Endothelial cell of umbilical vein (primary cell): ENCODE measurements around the gene PADI1. TPM values are rescaled to one million over a fixed set of nuclear protein-coding genes. Genes with fewer than 3 reads are reported as not detected.

ENCODE experiments used
- BruUV-seq: library from RNA; stranded (reverse); fragments of 400-500 nt; replicated peaks from 2 replicates; lab custom pipeline; 2021; lab: Mats Ljungman, UMichigan
- CTCF ChIA-PET: fragments of 300-600, 350-600 bp; sonication (Branson Sonifier 250); formaldehyde crosslinking; loops from one replicate; lab custom pipeline; 2021; ENCODE audit warnings: antibody characterized with exemption, inconsistent platforms; lab: Charles Lee
- POLR2A ChIA-PET: fragments of 300-600, 350-600 bp; sonication (Branson Sonifier 250); formaldehyde crosslinking; loops from one replicate; lab custom pipeline; 2021; ENCODE audit warnings: antibody characterized with exemption, inconsistent platforms; lab: Charles Lee
- DNase-seq: peaks from one replicate; pipeline ENCODE4 v3.0.0-alpha.2; 2011; ENCODE audit warnings: low read depth, low spot score
- FAIRE-seq: peaks from 2 replicates; lab custom pipeline; 2011; peaks lifted over from hg19 to GRCh38; lab: Jason Lieb, UNC
- H2AFZ ChIP-seq: 2 replicates; pipeline ENCODE4 v1.6.0; 2012; ENCODE audit warnings: low read depth, low read length, control low read depth, inconsistent platforms
- H3K27ac ChIP-seq: 2 replicates; pipeline ENCODE4 v1.5.1; 2011; ENCODE audit warnings: low read depth, mild to moderate bottlenecking, control low read depth, low read length, moderate library complexity; ENCODE audit not compliant: insufficient read depth
- H3K27me3 ChIP-seq, 2 experiments: 2 replicates each; pipeline versions ENCODE4 v1.6.0 to v1.6.1; 2011; ENCODE audit warnings: low read length in 2 of 2, mixed read lengths in 1 of 2; ENCODE audit not compliant: control insufficient read depth in 2 of 2, insufficient read depth in 2 of 2
- H3K36me3 ChIP-seq, 2 experiments: 2 replicates in 1 of 2; 3 replicates in 1 of 2; pipeline ENCODE4 v1.5.1; 2011; ENCODE audit warnings: low read length in 2 of 2, mild to moderate bottlenecking in 1 of 2, moderate library complexity in 1 of 2; ENCODE audit not compliant: control insufficient read depth in 2 of 2, insufficient read depth in 2 of 2; ENCODE audit errors: extremely low read depth in 1 of 2
- H3K4me1 ChIP-seq: 3 replicates; pipeline ENCODE4 v1.5.1; 2011; ENCODE audit warnings: mild to moderate bottlenecking, low read length; ENCODE audit not compliant: control insufficient read depth, insufficient read depth; ENCODE audit errors: extremely low read depth
- H3K4me2 ChIP-seq: 2 replicates; pipeline ENCODE4 v1.6.1; 2011; ENCODE audit warnings: low read length, control low read depth, mixed read lengths; ENCODE audit not compliant: insufficient read depth
- H3K4me3 ChIP-seq, 3 experiments: fragments of 200-600 bp in 1 of 3; sonication (generic), shearing (Covaris generic) in 1 of 3; replicated peaks in 1 of 3; 2 replicates each; pipeline ENCODE4 v1.5.1; 2011 to 2016; ENCODE audit warnings: control low read depth in 3 of 3, low read length in 3 of 3, mild to moderate bottlenecking in 2 of 3, inconsistent platforms in 1 of 3, low read depth in 1 of 3, moderate library complexity in 1 of 3; ENCODE audit not compliant: insufficient read depth in 1 of 3
- H3K79me2 ChIP-seq: 2 replicates; pipeline ENCODE4 v1.6.0; 2012; ENCODE audit warnings: low read length, inconsistent platforms; ENCODE audit not compliant: control insufficient read depth, insufficient read depth
- H3K9ac ChIP-seq: replicated peaks from 2 replicates; pipeline ENCODE3; 2011; ENCODE audit warnings: low read length, control low read depth; ENCODE audit not compliant: insufficient read depth; ENCODE audit errors: extremely low read depth
- H3K9me1 ChIP-seq: replicated peaks from 3 replicates; pipeline ENCODE4 v1.6.0; 2011; ENCODE audit warnings: mild to moderate bottlenecking, low read length; ENCODE audit not compliant: control insufficient read depth, insufficient read depth; ENCODE audit errors: extremely low read depth
- H3K9me3 ChIP-seq: replicated peaks from 2 replicates; pipeline ENCODE4 v1.5.1; 2012; ENCODE audit warnings: low read length, inconsistent platforms; ENCODE audit not compliant: control insufficient read depth, insufficient read depth
- H4K20me1 ChIP-seq: replicated peaks from 2 replicates; pipeline ENCODE3; 2011; ENCODE audit warnings: mild to moderate bottlenecking, low read length; ENCODE audit not compliant: control insufficient read depth, insufficient read depth; ENCODE audit errors: extremely low read depth
- EZH2 ChIP-seq: IDR thresholded peaks from 2 replicates; pipeline ENCODE4 v1.6.1; 2012; ENCODE audit warnings: borderline replicate concordance, low read depth, mild to moderate bottlenecking, moderate library complexity, low read length, inconsistent platforms; ENCODE audit not compliant: severe bottlenecking
- FOS ChIP-seq: IDR thresholded peaks from 2 replicates; pipeline ENCODE4 v1.6.1; 2011; ENCODE audit warnings: mild to moderate bottlenecking, low read length, moderate library complexity, borderline replicate concordance; ENCODE audit not compliant: insufficient read depth
- GATA2 ChIP-seq: IDR thresholded peaks from 2 replicates; pipeline ENCODE4 v1.7.0; 2011; ENCODE audit warnings: low read depth, mild to moderate bottlenecking, moderate library complexity, mixed read lengths, low read length; ENCODE audit not compliant: insufficient read length, insufficient read depth
- JUN ChIP-seq: IDR thresholded peaks from 2 replicates; pipeline ENCODE4 v1.6.1; 2011; ENCODE audit warnings: borderline replicate concordance, low read depth; ENCODE audit not compliant: insufficient read length, insufficient read depth
- MYC ChIP-seq: IDR thresholded peaks from one replicate; pipeline ENCODE4 v1.6.1; 2011; ENCODE audit warnings: mild to moderate bottlenecking, low read depth, low read length
- POLR2A ChIP-seq: IDR thresholded peaks from 2 replicates; pipeline ENCODE4 v1.6.1; 2012; ENCODE audit warnings: low read depth, mild to moderate bottlenecking, control low read depth, low read length
- POLR2AphosphoS5 ChIP-seq: IDR thresholded peaks from 2 replicates; pipeline ENCODE4 v1.6.1; 2012; ENCODE audit warnings: low read depth, mild to moderate bottlenecking, control low read depth, low read length, moderate library complexity; ENCODE audit not compliant: insufficient read depth
- dilution Hi-C: fragments of 300-500 bp; cut with MboI; formaldehyde crosslinking; loops from one replicate; pipeline ENCODE4 v1.15.0; 2019; ENCODE audit warnings: low sequenced_read_pairs; ENCODE audit not compliant: extremely low pct_ligation_motif_present
- intact Hi-C: fragments of 100-400 bp; cut with micrococcal nuclease; formaldehyde crosslinking; loops from one replicate; pipeline ENCODE4 v1.10.0; 2022
- polyA plus RNA-seq, 4 experiments: library from polyadenylated mRNA; depleted of rRNA in 3 of 4; stranded (reverse) in 3 of 4; unstranded in 1 of 4; fragments of >200 nt; gene quantifications; 2 replicates each; pipeline versions ENCODE4 v1.2.1 to v1.2.3, GENCODE V29; 2011 to 2012; ENCODE audit warnings: missing spikeins in 1 of 4
- total RNA-seq: library from RNA; stranded (reverse); gene quantifications from 2 replicates; pipeline ENCODE4 v1.2.3, GENCODE V29; 2021
- TF ChIP-seq, protein P1 (sequence below): IDR thresholded peaks from 2 replicates; pipeline ENCODE4 v1.6.1; 2011; ENCODE audit not compliant: insufficient read depth, insufficient read length

PADI1 gene
- total and polyA plus RNA-seq, 2 donors (not counting 3 experiments of a cell fraction or from before 2014, with no cell fraction given) = 0.01 TPM; not detected in 1

DNA sequence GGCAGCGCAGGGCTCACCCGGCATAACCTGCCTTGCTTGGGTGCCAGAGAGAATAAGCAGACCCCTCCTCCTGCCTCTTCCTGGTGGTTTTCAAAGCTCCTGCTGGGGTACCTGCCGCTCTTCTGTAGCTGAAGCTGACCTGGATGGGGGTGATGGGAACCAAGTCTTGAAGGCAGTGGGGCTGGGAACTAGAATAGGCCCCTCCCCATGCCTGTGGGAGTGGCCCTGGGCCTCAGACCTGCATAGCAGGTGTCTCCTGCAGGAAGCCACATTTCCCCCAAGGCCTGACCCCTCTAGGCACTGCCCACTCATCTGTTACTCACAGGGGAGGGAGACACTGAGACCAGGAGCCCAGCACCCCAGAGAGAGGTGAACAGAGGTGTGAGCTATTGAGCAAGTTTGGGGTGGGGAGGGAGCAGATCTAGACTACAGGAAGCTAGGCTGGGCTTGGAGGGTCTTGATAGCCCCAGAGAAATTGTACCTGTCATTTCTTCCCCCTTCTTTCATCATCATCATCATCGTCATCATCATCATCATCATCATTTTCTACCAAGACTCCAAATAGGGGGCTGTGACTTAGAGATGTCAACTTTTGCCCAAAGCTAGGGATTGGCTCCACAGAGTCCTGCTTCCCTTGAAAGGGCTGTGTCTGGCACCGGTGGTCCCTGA, 10.1 kb downstream of the PADI1 start:
- ChIA-PET CTCF (interaction anchor here (0.6 to 1.0 kb wide), 2 partner anchors 22 to 28 kb away, joined by 3 read pairs; no protein-coding TSS in a partner anchor), POLR2A (no interaction called here)
- Histone ChIP-seq H3K9me3 (no peaks in the 10 kb centered on the region), H3K4me1 (no peaks in the 10 kb centered on the region), H3K36me3 (no peaks in the 10 kb centered on the region), H3K9me1 (no peaks in the 10 kb centered on the region), H3K4me3 (no peak overlapping the region), H3K9ac (no peak overlapping the region), H4K20me1 (no peaks in the 10 kb centered on the region), H3K27me3 (no peaks in the 10 kb centered on the region), H3K79me2 (no peaks in the 10 kb centered on the region), H3K27ac (no peak overlapping the region), H3K4me2 (no peak overlapping the region), H2AFZ (no peak overlapping the region)
- DNase-seq = no peak
- no TSS peak for BruUV-seq
- FAIRE-seq = no peak
- TF ChIP-seq GATA2 (no peak), FOS (no peak), EZH2 (no peak), POLR2A (no peak), MYC (no peak)
- TF ChIP-seq, protein P1, sequence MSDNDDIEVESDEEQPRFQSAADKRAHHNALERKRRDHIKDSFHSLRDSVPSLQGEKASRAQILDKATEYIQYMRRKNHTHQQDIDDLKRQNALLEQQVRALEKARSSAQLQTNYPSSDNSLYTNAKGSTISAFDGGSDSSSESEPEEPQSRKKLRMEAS = no peak
- dilution Hi-C loops (no loop called here), intact Hi-C loops (no loop called here)

DNA sequence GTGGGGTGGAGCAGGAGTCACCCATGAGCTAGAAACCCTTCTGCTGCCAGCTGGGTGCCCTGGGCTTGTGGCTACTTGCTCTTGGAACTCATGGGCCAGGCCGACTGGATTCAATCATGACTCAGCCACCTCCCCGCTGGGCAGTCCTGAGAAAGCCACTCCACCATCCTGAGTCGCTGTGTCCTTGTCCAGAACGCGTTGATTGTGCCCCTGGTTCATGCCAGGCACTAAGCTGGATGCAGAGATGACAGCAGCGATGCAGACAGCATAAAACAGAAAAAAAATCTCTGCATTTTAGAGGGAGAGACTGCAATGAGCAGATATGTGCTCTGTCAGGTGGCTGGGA, 10.6 kb downstream of the PADI1 start:
- no peaks in the 10 kb centered on the region for H3K79me2 ChIP-seq
- no peak overlapping the region for H3K9ac ChIP-seq
- no peak for DNase-seq
- no peak overlapping the region for H3K4me2 ChIP-seq
- H3K27ac ChIP-seq = no peak overlapping the region
- no peaks in the 10 kb centered on the region for H3K4me1 ChIP-seq
- H3K4me3 ChIP-seq = no peak overlapping the region
- FAIRE-seq = no peak
- intact Hi-C loops (no loop called here), dilution Hi-C loops (no loop called here)
- no peaks in the 10 kb centered on the region for H3K9me3 ChIP-seq
- no peaks in the 10 kb centered on the region for H3K9me1 ChIP-seq
- no peaks in the 10 kb centered on the region for H4K20me1 ChIP-seq
- H3K27me3 ChIP-seq = no peaks in the 10 kb centered on the region
- H2AFZ ChIP-seq = no peak overlapping the region
- BruUV-seq = no TSS peak
- CTCF ChIA-PET = interaction anchor here (0.6 to 2.0 kb wide), 4 partner anchors 19 to 89 kb away, joined by 3 to 4 read pairs (median 3); no protein-coding TSS in a partner anchor
- no peak for TF ChIP-seq JUN
- no peak for TF ChIP-seq POLR2AphosphoS5
- POLR2A ChIA-PET = no interaction called here
- H3K36me3 ChIP-seq = no peaks in the 10 kb centered on the region
